ENCODE data around the gene ETV2. TPM values are rescaled to one million over a fixed set of nuclear protein-coding genes. Genes with fewer than 3 reads are reported as not detected.

The ETV2 gene
- total and polyA plus RNA-seq, 12 donors, result 0.38 to 5.3 (median 2.2) TPM; not detected in 2

GRCh38 chr19:35666251-35666913 is 24.8 kb downstream of the ETV2 start, which contains the start of gene UPK1A:
UPK1A (plus strand) TSS chr19:35666517; CDS start chr19:35666813, 296 bp downstream.
- Histone ChIP-seq H3K36me3 (replicated peaks in 1 of 2) (no peaks in the 10 kb centered on the region), H3K27me3 (peaks cover 3% of the 10 kb centered on the region), H3K4me3 (no peak within 1 kb of the TSS), H3K4me1 (replicated peaks in 1 of 2) (no peaks in the 10 kb centered on the region), H3K27ac (no peak within 1 kb of the TSS), H3K9me3 (replicated peaks in 1 of 3) (no peaks in the 10 kb centered on the region)
- DNase-seq, result no peak
- WGBS, 4 donors, result 62 to 76% (median 63%) methylated on average over 7 to 16 of the region's 16 CpGs
- intact Hi-C loops (cut with DNase I), result no loop called here
- no peak for TF ChIP-seq POLR2A (IDR thresholded peaks at IDR 0.05)
- no peak for TF ChIP-seq CTCF (IDR thresholded peaks at IDR 0.05)

GRCh38 chr19:35669566-35669965 is 28.0 kb downstream of the ETV2 start:
- H3K27me3 ChIP-seq, result peaks cover 3% of the 10 kb centered on the region
- H3K27ac ChIP-seq, result no peak overlapping the region
- no peak for TF ChIP-seq CTCF (IDR thresholded peaks at IDR 0.05)
- no peak for TF ChIP-seq POLR2A (IDR thresholded peaks at IDR 0.05)
- no peaks in the 10 kb centered on the region for H3K36me3 ChIP-seq (replicated peaks in 1 of 2)
- H3K9me3 ChIP-seq (replicated peaks in 1 of 3), result no peaks in the 10 kb centered on the region
- peaks cover 0 to 7% of the 10 kb centered on the region in 2 donors for H3K4me1 ChIP-seq (replicated peaks in 1 of 2)
- DNase-seq, result no peak
- 64 to 83% (median 71%) methylated on average over 6 of the region's 6 CpGs for WGBS, 4 donors
- H3K4me3 ChIP-seq, result no peak overlapping the region
- intact Hi-C loops (cut with DNase I), result no loop called here

- Histone ChIP-seq H3K4me1 (replicated peaks in 1 of 2) (peaks cover 0 to 7% of the 10 kb centered on the region in 2 donors), H3K4me3 (no peak overlapping the region), H3K36me3 (replicated peaks in 1 of 2) (no peaks in the 10 kb centered on the region), H3K27ac (no peak overlapping the region), H3K9me3 (replicated peaks in 1 of 3) (no peaks in the 10 kb centered on the region), H3K27me3 (peaks cover 3% of the 10 kb centered on the region)
- intact Hi-C loops (cut with DNase I), result no loop called here
- 52 to 63% (median 58%) methylated on average over 4 of the region's 4 CpGs for WGBS, 4 donors
- TF ChIP-seq POLR2A (IDR thresholded peaks at IDR 0.05) (no peak), CTCF (IDR thresholded peaks at IDR 0.05) (no peak)
- no peak for DNase-seq
Observed at GRCh38 chr19:35669974-35670373, 28.4 kb downstream of the ETV2 start.

- no peaks in the 10 kb centered on the region for H3K36me3 ChIP-seq (replicated peaks in 1 of 2)
- 76 to 100% (median 87%) methylated on average over 1 of the region's 1 CpG for WGBS, 4 donors
- peaks cover 3% of the 10 kb centered on the region for H3K27me3 ChIP-seq
Observed at GRCh38 chr19:35670686-35671085, 29.1 kb downstream of the ETV2 start.

More at GRCh38 chr19:35670686-35671085, 29.1 kb downstream of the ETV2 start:
- H3K27ac ChIP-seq, result no peak overlapping the region
- peaks cover 0 to 7% of the 10 kb centered on the region in 2 donors for H3K4me1 ChIP-seq (replicated peaks in 1 of 2)
- no peak for DNase-seq
- intact Hi-C loops (cut with DNase I), result no loop called here
- H3K4me3 ChIP-seq, result no peak overlapping the region
- TF ChIP-seq CTCF (IDR thresholded peaks at IDR 0.05) (no peak), POLR2A (IDR thresholded peaks at IDR 0.05) (no peak)
- H3K9me3 ChIP-seq (replicated peaks in 1 of 3), result no peaks in the 10 kb centered on the region

Data from adrenal gland (tissue), 12 donors.